MM.1S (cell line): ENCODE results near the gene MRRF.

Experiments
- DNase-seq: peaks from one replicate; pipeline ENCODE4 v3.0.0-alpha.2; 2015
- H2AFZ ChIP-seq: fragments of 300-600 bp; sonication (generic); 2 replicates; pipeline ENCODE4 v1.6.0; 2016; ENCODE audit warnings: antibody characterized with exemption, low read length
- H3F3A ChIP-seq: fragments of 300-600 bp; sonication (generic); 2 replicates; pipeline ENCODE4 v1.6.1; 2016; ENCODE audit warnings: mild to moderate bottlenecking, antibody characterized with exemption, low read length, moderate library complexity, mixed read lengths; ENCODE audit not compliant: insufficient read depth
- H3K27ac ChIP-seq: fragments of 300-600 bp; sonication (generic); 2 replicates; pipeline ENCODE4 v1.5.1; 2016; ENCODE audit warnings: mild to moderate bottlenecking, low read length
- H3K27me3 ChIP-seq: fragments of 300-600 bp; sonication (generic); replicated peaks from 2 replicates; pipeline ENCODE4 v1.6.0; 2016; ENCODE audit warnings: low read length; ENCODE audit not compliant: insufficient read depth
- H3K36me3 ChIP-seq: fragments of 300-600 bp; sonication (generic); replicated peaks from 2 replicates; pipeline ENCODE4 v1.6.1; 2016; ENCODE audit warnings: mild to moderate bottlenecking, low read length, mixed read lengths; ENCODE audit not compliant: insufficient read depth
- H3K4me1 ChIP-seq: fragments of 300-600 bp; sonication (generic); 2 replicates; pipeline ENCODE4 v1.6.1; 2016; ENCODE audit warnings: low read length, mixed read lengths
- H3K4me2 ChIP-seq: fragments of 300-600 bp; sonication (generic); 2 replicates; pipeline ENCODE4 v1.6.0; 2016; ENCODE audit warnings: low read depth, low read length
- H3K4me3 ChIP-seq: fragments of 300-600 bp; sonication (generic); 2 replicates; pipeline ENCODE4 v1.5.1; 2016; ENCODE audit warnings: low read length, mixed read lengths
- H3K79me2 ChIP-seq: fragments of 300-600 bp; sonication (generic); 2 replicates; pipeline ENCODE4 v1.6.1; 2016; ENCODE audit warnings: mixed run types, low read length, mixed read lengths
- H3K9ac ChIP-seq: fragments of 300-600 bp; sonication (generic); 2 replicates; pipeline ENCODE4 v1.6.1; 2016; ENCODE audit warnings: low read length, mixed read lengths
- H3K9me2 ChIP-seq: fragments of 300-600 bp; sonication (generic); replicated peaks from 2 replicates; pipeline ENCODE4 v1.6.1; 2016; ENCODE audit warnings: mild to moderate bottlenecking, low read length, mixed read lengths; ENCODE audit not compliant: insufficient read depth
- H3K9me3 ChIP-seq: fragments of 300-600 bp; sonication (generic); replicated peaks from 2 replicates; pipeline ENCODE4 v1.6.1; 2016; ENCODE audit warnings: mild to moderate bottlenecking, low read length, mixed read lengths; ENCODE audit not compliant: insufficient read depth
- H4K20me1 ChIP-seq: fragments of 300-600 bp; sonication (generic); 2 replicates; pipeline ENCODE4 v1.6.1; 2016; ENCODE audit warnings: mild to moderate bottlenecking, low read length, moderate library complexity, mixed read lengths; ENCODE audit not compliant: insufficient read depth
- CTCF ChIP-seq: fragments of 300-600 bp; sonication (generic); IDR thresholded peaks from 2 replicates; pipeline ENCODE4 v1.5.1; 2016; ENCODE audit warnings: antibody characterized with exemption, low read length, mixed read lengths
- EZH2 ChIP-seq: fragments of 300-600 bp; sonication (generic); optimal IDR thresholded peaks from 2 replicates; pipeline ENCODE3; 2017; ENCODE audit warnings: low read depth, mild to moderate bottlenecking, antibody characterized with exemption, low read length, mixed read lengths
- EZH2phosphoT487 ChIP-seq: fragments of 300-600 bp; sonication (generic); IDR thresholded peaks from 2 replicates; pipeline ENCODE4 v1.6.1; 2018; ENCODE audit warnings: antibody characterized with exemption, low read length

Gene MRRF

GRCh38 chr9:122315534-122315933 is 50.9 kb downstream of the MRRF start:
- Histone ChIP-seq H4K20me1 (peaks cover 4% of the 10 kb centered on the region; the same call in 1 of the 2 replicates), H2AFZ (no peak overlapping the region), H3K4me1 (no peaks in the 10 kb centered on the region), H3F3A (no peaks in the 10 kb centered on the region), H3K27ac (no peak overlapping the region), H3K9me3 (no peaks in the 10 kb centered on the region), H3K4me3 (no peak overlapping the region), H3K36me3 (peaks cover 8% of the 10 kb centered on the region; the same call in 1 of the 2 replicates), H3K9ac (no peak overlapping the region), H3K4me2 (no peak overlapping the region), H3K9me2 (no peaks in the 10 kb centered on the region), H3K27me3 (no peaks in the 10 kb centered on the region), H3K79me2 (no peaks in the 10 kb centered on the region)
- TF ChIP-seq EZH2phosphoT487 (no peak), EZH2 (no peak), CTCF (no peak)
- DNase-seq = no peak

DNA sequence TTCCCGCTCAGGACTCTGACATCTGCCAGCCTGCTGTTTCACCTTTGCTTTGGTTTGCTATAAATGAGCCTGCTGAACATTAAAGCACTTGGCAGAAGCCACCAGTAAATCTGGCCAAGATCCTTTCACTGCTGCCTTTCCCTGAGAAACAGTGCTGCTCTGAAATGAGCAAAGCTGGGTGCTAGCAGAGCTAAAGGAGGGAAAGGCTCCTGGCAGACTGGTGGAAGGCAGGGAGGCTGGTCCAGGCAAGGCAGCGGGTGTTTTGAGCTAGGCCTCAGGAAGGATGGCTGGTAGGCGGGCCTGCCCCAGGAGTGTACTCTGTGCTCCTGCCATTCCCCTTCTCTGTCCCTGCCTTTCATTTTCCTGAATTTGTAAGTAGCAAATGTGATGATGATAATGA is 53.6 kb downstream of the MRRF start:
- H2AFZ ChIP-seq = no peak overlapping the region
- no peak overlapping the region for H3K9ac ChIP-seq
- no peaks in the 10 kb centered on the region for H3K4me1 ChIP-seq
- H4K20me1 ChIP-seq = no peaks in the 10 kb centered on the region; the same call in 1 of the 2 replicates
- TF ChIP-seq CTCF (no peak), EZH2 (no peak), EZH2phosphoT487 (no peak)
- H3K4me2 ChIP-seq = no peak overlapping the region
- no peaks in the 10 kb centered on the region for H3K9me2 ChIP-seq
- H3K27me3 ChIP-seq = no peaks in the 10 kb centered on the region
- H3K36me3 ChIP-seq = peaks cover 2% of the 10 kb centered on the region; the same call in 1 of the 2 replicates
- H3K27ac ChIP-seq = no peak overlapping the region
- no peak for DNase-seq
- no peaks in the 10 kb centered on the region for H3F3A ChIP-seq
- H3K4me3 ChIP-seq = no peak overlapping the region
- H3K9me3 ChIP-seq = no peaks in the 10 kb centered on the region
- H3K79me2 ChIP-seq = no peaks in the 10 kb centered on the region

- Histone ChIP-seq H3K4me1 (no peaks in the 10 kb centered on the region), H3K27me3 (no peaks in the 10 kb centered on the region), H3K9me3 (no peaks in the 10 kb centered on the region), H3K36me3 (no peaks in the 10 kb centered on the region; the same call in 1 of the 2 replicates), H3K4me3 (no peak overlapping the region), H3K79me2 (no peaks in the 10 kb centered on the region), H3K9me2 (no peaks in the 10 kb centered on the region), H3K4me2 (no peak overlapping the region), H3K9ac (no peak overlapping the region), H3K27ac (no peak overlapping the region), H2AFZ (no peak overlapping the region), H4K20me1 (no peaks in the 10 kb centered on the region; the same call in 1 of the 2 replicates), H3F3A (no peaks in the 10 kb centered on the region)
- no peak for DNase-seq
- TF ChIP-seq EZH2phosphoT487 = no peak
- TF ChIP-seq CTCF = no peak
- no peak for TF ChIP-seq EZH2
Observed at GRCh38 chr9:122320413-122320881, 55.8 kb downstream of the MRRF start.
